ENCODE measurements around the gene TMEM97. TPM values are rescaled to one million over a fixed set of nuclear protein-coding genes. Genes with fewer than 3 reads are reported as not detected.
A peak's percentile ranks its signal among the peaks of the same experiment; 100 is the strongest.

The TMEM97 gene
- total RNA-seq, 1 donor from 2014 or later = 13.2 TPM

DNA sequence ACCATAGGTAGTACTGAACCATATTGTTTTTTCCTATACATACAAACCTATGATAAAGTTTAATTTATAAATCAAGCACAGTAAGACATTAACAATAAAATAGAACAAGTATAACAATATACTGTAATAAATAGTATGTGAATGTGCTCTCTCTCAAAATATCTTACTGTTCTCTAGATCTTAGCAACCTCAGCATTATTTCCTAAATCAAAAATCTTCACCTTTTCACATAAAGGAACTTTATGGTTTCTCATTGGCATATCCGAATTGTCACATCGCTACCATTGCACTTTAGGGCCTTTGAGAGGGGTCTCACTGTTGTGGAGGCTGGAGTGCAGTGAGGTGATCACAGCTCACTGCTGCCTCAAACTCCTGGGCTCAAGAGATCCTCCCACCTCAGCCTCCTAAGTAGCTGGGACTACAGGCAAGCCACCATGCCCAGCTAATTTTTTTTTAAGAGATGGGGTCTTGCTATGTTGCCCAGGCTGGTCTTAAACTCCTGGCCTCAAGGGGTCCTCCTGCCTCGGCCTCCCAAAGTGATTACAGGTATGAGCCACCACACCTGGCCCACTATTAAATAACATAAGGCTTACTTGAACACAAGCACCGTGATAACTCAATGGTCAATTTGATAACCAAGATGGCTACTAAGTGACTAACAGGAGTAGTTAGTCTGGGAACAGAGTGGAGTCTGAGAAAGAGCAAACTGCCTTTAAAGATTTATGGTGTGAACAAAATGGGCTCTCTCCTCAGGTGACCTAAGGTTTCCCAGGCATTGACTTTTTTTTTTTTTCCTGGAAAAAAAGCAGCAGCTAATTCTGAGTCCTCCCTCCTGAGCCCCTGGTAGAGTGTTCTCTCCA lies 2.9 kb upstream of the TMEM97 start:
- no peak for DNase-seq (ENCODE audit: extremely low read depth, low read depth, low spot score)

- DNase-seq (ENCODE audit: extremely low read depth, low read depth, low spot score) = no peak
Observed at GRCh38 chr17:28317099-28317965, 1.7 kb upstream of the TMEM97 start.

DNA sequence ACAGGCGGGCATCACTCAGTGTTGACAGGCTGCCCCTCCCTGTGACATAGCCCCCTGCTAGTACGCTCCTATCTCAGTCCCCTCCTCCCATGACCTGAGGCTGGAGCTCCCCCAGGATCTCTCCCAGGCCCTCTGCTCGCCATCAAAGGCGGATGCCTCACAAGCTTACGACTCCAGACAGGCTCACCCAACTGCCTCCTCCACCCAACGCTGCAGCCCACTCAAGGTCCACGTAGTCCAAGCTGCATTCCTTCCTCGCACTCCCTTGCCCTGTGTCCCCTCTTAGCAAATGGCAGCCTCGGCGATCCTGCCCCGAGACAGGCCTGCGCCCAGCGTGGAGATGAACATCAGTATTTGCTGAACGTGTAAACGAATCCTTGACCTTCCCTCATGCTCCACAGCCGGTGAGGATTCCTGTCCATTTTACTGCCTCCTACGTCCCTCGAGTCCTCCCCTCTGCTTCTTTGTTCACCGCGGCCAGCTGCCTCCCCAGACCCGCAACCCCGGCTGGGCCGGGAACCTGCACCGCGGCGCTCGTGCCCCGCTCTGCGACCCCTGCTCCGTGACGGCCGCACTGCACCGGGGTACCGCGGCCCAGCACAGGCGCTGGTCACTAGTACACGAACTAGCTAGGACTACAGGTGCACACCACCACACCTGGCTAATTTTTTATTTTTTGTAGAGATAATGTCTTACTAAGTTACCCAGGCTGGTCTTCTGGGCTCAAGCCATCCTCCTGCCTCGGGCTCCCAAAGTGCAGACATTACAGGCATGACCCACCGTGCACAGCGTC lies 838 bp upstream of the TMEM97 start:
- no peak for DNase-seq (ENCODE audit: extremely low read depth, low read depth, low spot score)

- no peak for DNase-seq (ENCODE audit: extremely low read depth, low read depth, low spot score)
Observed at GRCh38 chr17:28319598-28319935, 567 bp downstream of the TMEM97 start.

- DNase-seq (ENCODE audit: extremely low read depth, low read depth, low spot score) = no peak
Observed at GRCh38 chr17:28320215-28321061, 1.4 kb downstream of the TMEM97 start.

- DNase-seq (ENCODE audit: extremely low read depth, low read depth, low spot score) = no peak
Observed at GRCh38 chr17:28324267-28324745, 5.3 kb downstream of the TMEM97 start.

DNA sequence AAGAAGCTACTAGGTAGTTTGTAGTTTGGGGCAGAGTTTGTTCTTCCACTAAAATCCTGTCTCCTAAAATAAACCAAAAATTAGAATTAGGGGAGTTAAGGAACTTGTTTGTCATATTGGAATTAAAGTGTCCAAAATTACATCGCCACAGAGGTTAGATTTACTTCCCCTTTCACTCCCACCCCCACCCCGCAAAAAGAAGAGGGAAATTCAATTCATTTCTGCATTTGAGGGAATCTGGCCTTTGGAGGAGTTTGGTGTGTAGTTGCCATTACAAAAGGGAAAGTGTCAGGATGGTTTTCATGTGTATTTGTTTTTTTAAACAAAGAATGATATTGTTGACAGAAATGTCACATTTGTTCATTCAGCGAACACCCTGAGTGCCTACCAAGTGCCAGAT lies 5.8 kb downstream of the TMEM97 start:
- DNase-seq (ENCODE audit: extremely low read depth, low read depth, low spot score) = no peak

DNA sequence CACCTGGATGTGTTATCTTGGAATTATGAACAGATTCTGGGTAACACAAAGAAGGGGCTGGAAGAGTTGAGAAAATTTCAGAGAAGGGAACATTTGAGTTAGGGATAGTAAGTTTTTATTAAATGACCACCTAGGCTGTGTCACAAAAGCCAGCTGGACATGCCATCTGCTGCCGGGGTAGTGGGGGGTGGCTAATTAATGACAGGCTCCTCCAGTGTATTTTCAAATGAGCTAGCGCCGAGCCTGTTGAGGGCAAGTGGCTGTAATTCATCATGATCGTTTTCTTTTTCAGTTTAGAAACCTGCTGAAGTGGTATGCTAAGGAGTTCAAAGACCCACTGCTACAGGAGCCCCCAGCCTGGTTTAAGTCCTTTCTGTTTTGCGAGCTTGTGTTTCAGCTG lies 6.2 kb downstream of the TMEM97 start:
- DNase-seq (ENCODE audit: extremely low read depth, low read depth, low spot score) = no peak

DNA sequence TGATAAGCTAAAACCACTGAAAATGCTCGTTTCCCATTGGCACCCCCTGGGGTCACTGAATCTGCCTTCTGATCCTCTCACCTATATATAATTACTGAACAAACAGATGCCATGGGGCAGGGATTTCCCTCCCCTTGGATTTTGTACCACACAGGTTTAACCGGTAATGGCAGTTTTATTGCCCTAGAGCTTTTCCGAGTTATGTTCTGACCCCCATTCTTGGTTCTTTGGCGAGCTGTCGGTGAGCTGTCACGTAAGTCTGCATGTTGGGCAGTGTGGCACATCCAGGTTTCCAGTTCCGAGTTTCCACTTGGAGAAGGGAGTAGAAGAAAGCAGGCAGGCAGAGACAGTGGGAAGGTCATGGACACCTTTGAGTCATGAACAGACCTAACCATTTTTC lies 7.1 kb downstream of the TMEM97 start:
- DNase-seq (ENCODE audit: extremely low read depth, low read depth, low spot score) = no peak

- no peak for DNase-seq (ENCODE audit: extremely low read depth, low read depth, low spot score)
Observed at GRCh38 chr17:28327031-28327607, 8.1 kb downstream of the TMEM97 start.

GRCh38 chr17:28327709-28328108 lies 8.7 kb downstream of the TMEM97 start:
- no peak for DNase-seq (ENCODE audit: extremely low read depth, low read depth, low spot score)

GRCh38 chr17:28328325-28328724 lies 9.3 kb downstream of the TMEM97 start:
- no peak for DNase-seq (ENCODE audit: extremely low read depth, low read depth, low spot score)

- no peak for DNase-seq (ENCODE audit: extremely low read depth, low read depth, low spot score)
Observed at GRCh38 chr17:28330671-28331070, 11.7 kb downstream of the TMEM97 start.

DNA sequence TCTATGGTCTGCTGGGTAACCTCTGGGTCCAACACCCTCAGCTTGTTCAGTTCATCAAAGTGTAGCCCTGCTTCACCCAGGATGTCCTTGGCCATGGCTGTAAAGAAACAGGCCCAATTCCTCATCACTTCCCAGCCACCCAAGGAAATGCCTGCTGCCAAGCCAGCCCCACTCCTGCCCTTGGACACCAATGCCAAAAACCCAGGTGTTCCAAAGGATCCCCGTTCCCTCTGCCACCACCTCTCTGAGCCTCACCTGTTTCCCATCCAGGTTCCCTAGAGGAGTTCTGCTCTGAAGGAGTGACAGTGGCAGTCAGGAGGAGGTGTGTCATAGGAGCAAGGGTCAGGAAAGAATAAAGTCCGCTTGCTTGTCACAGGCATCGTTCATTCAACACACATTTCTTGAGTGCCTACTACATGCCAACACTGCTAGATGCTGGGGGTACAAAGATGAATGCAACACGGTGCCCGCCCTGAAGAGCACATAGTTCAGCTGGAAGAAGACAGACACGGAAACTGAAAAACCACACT lies 13.0 kb downstream of the TMEM97 start:
- DNase-seq (ENCODE audit: extremely low read depth, low read depth, low spot score) = no peak

- no peak for DNase-seq (ENCODE audit: extremely low read depth, low read depth, low spot score)
Observed at GRCh38 chr17:28333083-28333746, 14.2 kb downstream of the TMEM97 start.

GRCh38 chr17:28334171-28334570 lies 15.2 kb downstream of the TMEM97 start:
- DNase-seq (ENCODE audit: extremely low read depth, low read depth, low spot score) = no peak

DNA sequence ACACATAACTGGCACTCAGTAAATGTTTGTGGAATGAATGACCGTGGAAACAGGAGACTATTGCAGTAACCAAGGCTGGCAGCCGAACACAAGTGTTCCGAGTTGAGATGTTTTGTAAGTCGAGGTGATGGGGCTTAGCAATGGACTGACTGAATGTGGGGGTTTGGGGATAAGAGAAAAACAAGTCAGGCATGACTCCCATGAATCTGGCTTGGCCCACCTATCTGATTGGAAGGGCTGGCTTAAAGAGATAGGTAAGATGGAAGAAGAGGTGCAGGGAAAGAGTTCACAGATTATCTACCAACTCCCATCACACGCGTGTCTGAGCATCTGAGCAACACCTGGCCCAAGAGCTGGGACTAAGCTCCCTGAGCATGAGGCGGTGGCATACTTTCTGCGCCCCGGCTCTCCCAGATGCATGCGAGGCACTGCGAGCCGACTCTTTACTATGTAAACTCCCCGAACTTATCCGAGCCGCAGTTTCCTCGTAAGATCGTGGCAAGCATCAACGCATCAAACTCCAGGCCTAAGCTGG lies 15.7 kb downstream of the TMEM97 start:
- DNase-seq (ENCODE audit: extremely low read depth, low read depth, low spot score) = no peak

DNA sequence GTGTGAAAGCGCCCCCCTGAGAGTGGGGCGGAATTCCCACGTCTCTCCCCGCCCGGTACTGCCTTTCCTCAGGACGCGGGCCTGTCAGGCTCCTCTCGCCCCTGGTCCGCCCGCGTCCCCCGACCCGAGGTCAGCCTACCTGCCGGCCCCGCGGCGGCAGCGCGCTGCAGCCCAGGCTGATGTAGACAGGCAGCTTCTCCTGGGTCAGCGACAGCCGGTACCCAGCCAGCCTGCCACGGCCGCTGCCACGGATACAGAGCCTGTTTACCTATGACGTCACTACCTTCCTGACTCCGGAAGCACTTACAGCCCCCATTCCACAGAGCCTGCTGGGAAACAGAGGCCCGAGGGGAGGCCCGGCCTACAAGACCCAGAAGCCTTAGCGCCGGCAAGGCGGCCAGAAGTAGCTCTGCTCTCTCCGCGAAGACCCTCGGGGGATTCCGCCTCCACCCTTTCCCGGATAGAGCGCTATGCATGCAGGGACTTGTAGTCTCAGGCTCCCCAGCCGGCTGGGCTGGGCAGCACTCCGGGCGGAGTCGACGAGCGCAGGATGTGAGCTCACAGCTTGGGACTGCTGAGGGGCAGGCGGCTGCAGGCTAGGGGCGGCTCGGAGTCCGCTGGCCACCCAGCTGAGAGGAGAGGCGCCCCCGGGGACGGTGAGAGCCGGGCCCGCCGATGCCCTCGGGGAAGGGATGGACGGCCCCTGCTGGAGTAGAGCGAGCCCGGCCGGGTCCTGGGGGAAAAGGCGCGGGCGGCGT lies 16.4 kb downstream of the TMEM97 start, which contains the start of the genes IFT20 and TNFAIP1:
IFT20 (minus strand) TSS at position 272 of the 758 bp plus-strand sequence. CDS start 3,487 bp downstream, outside the sequence.
TNFAIP1 (plus strand) TSS at position 561 of the 758 bp plus-strand sequence. CDS start 3,761 bp downstream, outside the sequence.
- peak; percentile 96 for DNase-seq (ENCODE audit: extremely low read depth, low read depth, low spot score)
